Activated CD4-positive, alpha-beta T cell treated with anti-CD3 and anti-CD28 coated beads for 48 hours (primary cell): Measurements from ENCODE around the gene GRAMD4.
"Not testable (repeated sequence)": the region's sequence is repeated elsewhere in the genome, so short reads cannot be mapped to it uniquely, and the experiment has no call there.

Source experiments
- DNase-seq: peaks from one replicate; pipeline ENCODE4 v3.0.0-alpha.2; 2020

Gene GRAMD4

DNA sequence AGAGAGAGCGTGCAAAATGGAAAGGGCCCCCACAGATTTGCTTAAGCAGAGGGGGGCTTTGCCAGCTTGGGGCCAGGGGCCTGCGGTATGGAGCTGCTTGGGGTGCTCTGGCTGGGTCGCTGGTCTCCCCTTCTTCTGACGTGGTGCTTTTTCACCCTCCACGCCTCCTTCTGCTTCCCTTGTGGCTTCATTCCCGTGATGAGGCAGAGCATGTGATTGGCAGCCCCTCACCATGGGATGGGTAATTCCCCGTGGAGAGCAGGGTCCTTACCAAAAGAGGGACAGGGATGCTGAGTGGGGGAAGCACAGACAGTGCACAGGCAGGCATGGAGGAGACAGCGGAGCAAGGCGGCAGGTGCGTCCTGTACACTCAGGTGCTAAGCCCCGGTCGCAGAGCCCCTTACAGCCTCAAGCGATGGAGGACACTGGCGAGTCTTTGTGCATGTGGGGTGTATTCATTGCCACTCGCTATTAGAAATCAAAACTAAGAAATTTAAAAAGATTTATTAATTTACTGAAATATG, 19.9 kb upstream of the GRAMD4 start:
- DNase-seq: no peak

GRCh38 chr22:46602025-46602424, 18.2 kb upstream of the GRAMD4 start:
- no peak for DNase-seq

GRCh38 chr22:46604306-46604690, 15.9 kb upstream of the GRAMD4 start:
- peak; percentile 88 for DNase-seq

GRCh38 chr22:46605117-46605516, 15.1 kb upstream of the GRAMD4 start:
- no peak for DNase-seq

DNA sequence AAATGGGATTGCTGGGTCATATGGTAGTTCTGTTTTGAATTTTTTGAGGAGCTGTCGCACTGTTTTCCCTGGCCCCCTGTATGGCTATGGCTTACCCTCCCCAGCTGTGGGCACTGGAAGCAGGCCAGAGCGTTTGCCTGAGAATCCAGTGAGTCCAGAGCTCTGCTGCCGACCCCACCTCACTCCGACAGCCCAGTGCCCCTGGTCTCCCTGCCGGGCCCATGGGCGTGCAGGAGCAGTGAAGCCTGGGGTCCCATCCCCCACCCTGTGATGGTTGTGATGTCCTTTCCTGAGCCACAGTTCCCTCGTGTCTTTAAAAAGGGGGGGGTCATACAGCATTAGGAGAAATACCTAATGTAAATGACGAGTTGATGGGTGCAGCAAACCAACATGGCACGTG, 13.3 kb upstream of the GRAMD4 start:
- DNase-seq: no peak

DNA sequence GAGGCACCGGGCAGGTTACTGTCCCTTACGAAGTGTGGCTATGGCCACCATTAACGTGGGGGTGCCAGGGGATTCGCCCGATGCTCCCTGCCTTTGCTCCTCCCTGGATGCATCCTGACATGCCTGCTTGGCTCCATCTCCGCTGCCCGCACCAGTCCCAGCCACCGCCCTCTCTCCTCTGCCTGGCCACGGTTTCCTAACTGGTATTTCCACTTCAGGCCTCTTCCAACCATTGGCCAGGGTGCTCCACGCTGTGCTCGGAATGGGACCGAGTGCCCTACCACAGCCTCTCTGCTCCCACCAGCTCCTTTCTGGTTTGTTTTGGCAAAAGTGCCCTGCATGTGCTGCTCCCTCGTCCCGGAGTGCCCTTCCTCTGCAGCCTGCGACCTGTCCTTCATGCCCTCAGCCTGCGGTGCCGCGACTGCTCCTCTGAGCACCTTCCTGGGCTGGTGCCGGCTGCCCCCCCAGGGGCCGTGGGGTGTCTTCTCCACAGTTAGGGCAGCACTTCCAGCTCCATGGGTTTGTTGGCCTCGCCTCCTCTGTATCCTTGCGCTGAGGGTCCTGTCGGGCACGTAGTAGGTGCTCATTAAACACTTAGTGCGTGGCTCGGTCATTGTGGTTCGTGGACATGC, 12.6 kb upstream of the GRAMD4 start:
- no peak for DNase-seq

DNA sequence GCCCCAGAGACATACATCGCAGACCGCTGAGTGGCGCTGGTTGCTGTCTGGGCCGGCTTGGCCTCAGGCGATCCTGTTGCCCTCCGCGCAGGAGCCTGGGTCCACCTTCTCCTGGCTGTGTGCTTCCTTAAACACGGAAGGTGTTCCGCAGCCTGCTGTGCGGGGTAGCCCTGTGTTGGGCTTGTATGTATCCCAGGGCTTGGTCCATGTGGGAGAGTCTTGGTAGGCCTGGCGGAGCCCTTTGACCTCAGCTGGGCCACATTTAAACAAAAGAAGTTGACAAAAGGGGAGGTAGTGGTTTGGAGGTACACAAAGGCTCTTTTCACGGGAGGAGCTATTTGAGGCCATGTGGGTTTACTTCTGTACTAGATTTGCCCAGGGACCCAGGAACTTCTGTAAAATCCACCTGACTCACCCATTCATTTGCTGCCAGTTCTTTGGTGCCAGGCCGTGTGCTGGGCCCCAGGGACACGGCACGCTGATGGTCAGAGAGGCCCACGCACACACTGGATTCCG, 11.0 kb upstream of the GRAMD4 start:
- DNase-seq: no peak

DNA sequence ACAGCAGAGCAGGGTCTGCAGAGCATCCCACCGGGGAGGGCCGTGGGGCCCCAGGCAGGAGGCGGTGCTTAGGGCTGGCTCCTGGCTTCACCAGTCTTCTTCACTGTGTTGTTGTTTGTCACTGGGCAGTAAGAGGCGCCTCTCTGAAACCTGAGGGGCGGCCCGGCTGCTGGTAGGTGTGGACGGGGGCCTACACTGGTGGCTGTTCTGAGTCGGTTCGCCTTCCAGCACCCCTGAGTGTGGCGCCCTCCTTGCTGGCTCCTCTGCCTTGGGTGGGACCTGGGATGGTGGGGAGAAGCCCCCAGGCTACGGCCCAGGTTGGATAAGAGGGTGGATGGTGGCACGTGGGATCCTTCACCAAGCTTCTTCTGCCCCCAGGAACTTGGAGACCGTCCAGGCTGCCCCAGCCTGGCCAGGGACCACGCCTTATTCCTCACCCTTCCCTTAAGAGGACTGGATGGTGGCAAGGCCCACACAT, 10.4 kb upstream of the GRAMD4 start:
- DNase-seq: no peak

- DNase-seq: no peak
Observed at GRCh38 chr22:46610356-46610755, 9.8 kb upstream of the GRAMD4 start.

DNA sequence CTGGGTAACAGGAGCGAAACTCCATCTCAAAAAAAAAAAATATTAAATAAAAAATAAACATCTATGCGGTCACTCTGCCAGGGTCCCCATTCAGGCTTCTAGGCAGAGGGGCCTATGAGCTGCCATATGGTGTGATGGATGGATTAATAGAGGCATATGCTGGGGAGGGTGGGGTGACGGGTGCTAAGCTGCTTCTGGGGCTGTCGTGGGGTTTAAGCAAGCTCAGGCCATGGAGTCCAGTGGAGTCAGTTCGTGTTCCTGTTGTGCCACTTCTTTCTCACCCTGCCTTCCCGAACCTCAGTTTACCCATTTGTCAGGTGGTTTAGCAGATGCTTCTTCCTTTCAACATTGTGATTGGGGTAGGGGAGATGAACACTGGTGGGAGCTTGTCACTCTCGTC, 9.0 kb upstream of the GRAMD4 start:
- DNase-seq: no peak

DNA sequence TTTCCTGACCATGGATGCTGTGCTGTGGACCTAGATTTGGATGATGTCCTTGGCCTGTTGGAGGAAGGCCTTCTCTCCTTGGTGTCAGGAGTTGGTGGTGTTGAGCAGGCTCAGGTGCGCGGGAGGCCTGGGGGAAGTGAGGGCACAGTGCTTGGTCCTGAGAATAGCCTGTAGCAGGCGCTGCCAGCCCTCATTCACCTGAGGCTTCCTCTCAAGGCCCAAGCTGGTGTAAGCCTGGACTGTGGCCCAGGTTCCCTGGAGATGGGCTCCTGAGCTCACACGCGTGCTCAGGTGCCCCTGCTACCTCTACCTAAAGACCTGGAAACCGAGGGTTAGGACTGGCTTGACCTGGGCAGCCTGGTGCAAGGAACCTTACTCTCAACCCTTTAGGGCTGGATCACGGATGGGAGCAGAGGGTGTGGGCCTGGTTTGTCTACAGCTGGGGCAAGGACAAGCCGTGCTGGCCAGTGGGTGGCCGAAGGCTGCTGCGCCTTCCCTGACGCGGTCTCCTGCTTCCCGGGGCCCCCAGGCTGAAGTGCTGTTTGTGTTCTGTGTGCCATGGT, 7.8 kb upstream of the GRAMD4 start:
- peak; percentile 14 for DNase-seq

- peak; percentile 58 for DNase-seq
Observed at GRCh38 chr22:46612904-46613605, 7.1 kb upstream of the GRAMD4 start.

GRCh38 chr22:46613606-46614021, 6.6 kb upstream of the GRAMD4 start:
- peak; percentile 52 for DNase-seq

DNA sequence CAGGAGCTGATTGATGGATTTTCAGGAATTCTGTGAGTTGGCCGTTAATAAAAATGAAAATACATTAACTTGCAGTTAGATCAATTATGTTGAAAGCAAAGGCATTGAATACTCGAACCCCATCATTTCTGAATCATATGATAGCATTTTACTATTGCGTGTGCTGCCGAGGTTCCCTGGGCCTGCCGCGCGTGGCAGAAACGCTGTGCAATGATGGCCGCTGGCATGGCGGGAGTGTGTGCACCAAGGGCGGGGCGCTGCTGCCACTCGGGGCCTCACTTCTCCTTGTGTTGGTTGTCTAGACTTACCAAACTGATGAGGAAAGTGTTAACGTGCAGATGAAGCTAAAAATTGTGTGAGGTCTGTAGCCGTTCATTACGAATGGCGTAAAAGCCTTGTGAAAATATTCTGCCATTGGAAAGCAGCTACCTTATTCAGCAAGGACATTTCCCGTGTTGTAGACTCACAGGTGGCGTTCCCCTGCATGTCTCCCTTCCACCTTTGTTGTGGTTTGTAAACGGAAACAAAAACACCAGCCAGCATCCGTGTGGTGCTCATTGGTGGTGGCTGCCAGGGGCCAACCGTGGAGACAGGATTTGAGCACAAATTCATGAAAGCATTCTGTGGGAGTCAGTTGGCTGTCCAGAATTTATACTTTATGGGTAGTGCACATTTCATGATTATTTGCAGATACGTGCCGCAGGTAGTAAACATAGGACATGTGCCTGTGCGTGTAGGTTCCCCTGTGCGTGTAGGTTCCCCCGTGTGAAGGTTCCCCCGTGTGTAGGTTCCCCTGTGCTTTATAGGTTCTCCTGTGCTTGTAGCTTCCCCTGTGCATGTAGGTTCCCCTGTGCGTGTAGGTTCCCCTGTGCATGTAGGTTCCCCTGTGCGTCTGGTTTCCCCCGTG, 5.9 kb upstream of the GRAMD4 start:
- peak; percentile 73 for DNase-seq

GRCh38 chr22:46617207-46617985, 2.8 kb upstream of the GRAMD4 start:
- DNase-seq: no peak

GRCh38 chr22:46617986-46618647, 2.1 kb upstream of the GRAMD4 start:
- no peak for DNase-seq

GRCh38 chr22:46618667-46619066, 1.5 kb upstream of the GRAMD4 start:
- no peak for DNase-seq

- DNase-seq: no peak
Observed at GRCh38 chr22:46619240-46619829, 851 bp upstream of the GRAMD4 start.

GRCh38 chr22:46620588-46621242, 529 bp downstream of the GRAMD4 start:
- no peak for DNase-seq

GRCh38 chr22:46621243-46621930, 1.2 kb downstream of the GRAMD4 start:
- DNase-seq: not testable (repeated sequence)
